ENCODE measurements around the gene PPP1R18. TPM values are rescaled to one million over a fixed set of nuclear protein-coding genes. Genes with fewer than 3 reads are reported as not detected.

PPP1R18 gene
- total RNA-seq, 1 experiment from 2014 or later: 109 TPM

Small RNA genes lying within 50 kb of the gene (small RNA-seq; reads per million reads assigned to genes)
- gene RF00019: not detected

Other genes with a start within 250 kb of the PPP1R18 start
- gene HLA-E, start 197.1 kb downstream of the PPP1R18 start, total RNA-seq (2014; rRNA removed; shearing (Covaris generic)): 51.5 and 51.9 TPM in 2 replicates
- gene GNL1, start 130.2 kb downstream of the PPP1R18 start, total RNA-seq (2014; rRNA removed; shearing (Covaris generic)): 67.5 and 78.6 TPM in 2 replicates
- 12.7 and 21.4 TPM in 2 replicates for gene PRR3, start 129.3 kb downstream of the PPP1R18 start, total RNA-seq (2014; rRNA removed; shearing (Covaris generic))
- 72.3 and 77.8 TPM in 2 replicates for gene ABCF1, start 115.2 kb downstream of the PPP1R18 start, total RNA-seq (2014; rRNA removed; shearing (Covaris generic))
- gene PPP1R10, start 69.4 kb downstream of the PPP1R18 start, total RNA-seq (2014; rRNA removed; shearing (Covaris generic)): 27.0 and 29.5 TPM in 2 replicates
- gene MRPS18B, start 68.8 kb downstream of the PPP1R18 start, total RNA-seq (2014; rRNA removed; shearing (Covaris generic)): 112 and 132 TPM in 2 replicates
- gene ATAT1, start 59.8 kb downstream of the PPP1R18 start, total RNA-seq (2014; rRNA removed; shearing (Covaris generic)): 4.5 and 6.6 TPM in 2 replicates
- gene C6orf136, start 39.5 kb downstream of the PPP1R18 start, total RNA-seq (2014; rRNA removed; shearing (Covaris generic)): 10.5 and 16.2 TPM in 2 replicates
- gene DHX16, start 13.6 kb downstream of the PPP1R18 start, total RNA-seq (2014; rRNA removed; shearing (Covaris generic)): 50.2 and 55.5 TPM in 2 replicates
- 11.2 and 18.5 TPM in 2 replicates for gene NRM, start 4.3 kb upstream of the PPP1R18 start, total RNA-seq (2014; rRNA removed; shearing (Covaris generic))
- 11.0 and 12.9 TPM in 2 replicates for gene MDC1, start 30.6 kb upstream of the PPP1R18 start, total RNA-seq (2014; rRNA removed; shearing (Covaris generic))
- 1,534 and 1,911 TPM in 2 replicates for gene TUBB, start 33.7 kb upstream of the PPP1R18 start, total RNA-seq (2014; rRNA removed; shearing (Covaris generic))
- gene FLOT1, start 56.0 kb upstream of the PPP1R18 start, total RNA-seq (2014; rRNA removed; shearing (Covaris generic)): 67.0 and 73.8 TPM in 2 replicates
- gene IER3, start 57.9 kb upstream of the PPP1R18 start, total RNA-seq (2014; rRNA removed; shearing (Covaris generic)): 156 and 195 TPM in 2 replicates
- gene DDR1, start 197.9 kb upstream of the PPP1R18 start, total RNA-seq (2014; rRNA removed; shearing (Covaris generic)): 34.8 and 37.0 TPM in 2 replicates
- 22.2 and 28.0 TPM in 2 replicates for gene GTF2H4, start 221.6 kb upstream of the PPP1R18 start, total RNA-seq (2014; rRNA removed; shearing (Covaris generic))
- gene VARS2, start 227.6 kb upstream of the PPP1R18 start, total RNA-seq (2014; rRNA removed; shearing (Covaris generic)): 30.7 and 33.1 TPM in 2 replicates
- gene SFTA2, start 245.5 kb upstream of the PPP1R18 start, total RNA-seq (2014; rRNA removed; shearing (Covaris generic)): not detected in 2 replicates